GM12878 (cell line): ENCODE results near the gene PRADC1. TPM values are rescaled to one million over a fixed set of nuclear protein-coding genes. Genes with fewer than 3 reads are reported as not detected.

ENCODE experiments used
- CEBPB ChIP-seq, 2 experiments: fragments of 150-350 bp in 1 of 2; IDR thresholded peaks; 2 replicates each; pipeline ENCODE4 v1.6.1; 2012 to 2014; ENCODE audit warnings: low read depth in 2 of 2, low read length in 2 of 2, borderline replicate concordance in 1 of 2, inconsistent platforms in 1 of 2
- CHD1 ChIP-seq: IDR thresholded peaks from 2 replicates; pipeline ENCODE4 v1.6.1; 2012; ENCODE audit warnings: low read depth, low read length, improper control_type of control experiment
- FOXM1 ChIP-seq: IDR thresholded peaks from 2 replicates; pipeline ENCODE4 v1.6.1; 2012; ENCODE audit warnings: low read depth, mild to moderate bottlenecking, inconsistent platforms, low read length, moderate library complexity
- MEF2A ChIP-seq: IDR thresholded peaks from 2 replicates; pipeline ENCODE4 v1.6.1; 2011; ENCODE audit warnings: low read depth, mild to moderate bottlenecking, low read length, moderate library complexity; ENCODE audit not compliant: insufficient read depth
- NR2C1 ChIP-seq: fragments of 450-650 bp; IDR thresholded peaks from 2 replicates; pipeline ENCODE4 v1.6.1; 2017; ENCODE audit warnings: antibody characterized with exemption, mild to moderate bottlenecking, moderate library complexity
- PAX8 ChIP-seq: fragments of 450-650 bp; IDR thresholded peaks from 2 replicates; pipeline ENCODE4 v1.6.1; 2017; ENCODE audit warnings: mild to moderate bottlenecking, moderate library complexity
- RUNX3 ChIP-seq: IDR thresholded peaks from 2 replicates; pipeline ENCODE4 v1.6.1; 2012; ENCODE audit warnings: low read length, inconsistent platforms
- ZNF24 ChIP-seq: fragments of 450-650 bp; IDR thresholded peaks from 2 replicates; pipeline ENCODE4 v1.6.1; 2017; ENCODE audit warnings: antibody characterized with exemption, mild to moderate bottlenecking
- polyA plus RNA-seq, 11 experiments: library from polyadenylated mRNA; depleted of rRNA in 4 of 11; unstranded in 6 of 11; stranded (reverse) in 5 of 11; fragments of >200 nt; fragmentation: Nextera tagmentation in 4 of 11; fragmentation: Illumina TruSeq in 1 of 11; extraction: Ambion mirVana in 4 of 11; extraction: Trizol in 1 of 11; gene quantifications; 1 replicate in 1 of 11; 2 replicates in 10 of 11; pipeline versions ENCODE4 v1.2.1 to v1.2.3, GENCODE V29; 2011 to 2016; ENCODE audit warnings: inconsistent platforms in 2 of 11, missing spikeins in 2 of 11, low read depth in 1 of 11
- total RNA-seq, 4 experiments: library from RNA; depleted of rRNA in 3 of 4; stranded (reverse); fragments of >200 nt in 3 of 4; fragmentation: Illumina TruSeq in 1 of 4; extraction: Trizol in 1 of 4; gene quantifications; 2 replicates each; pipeline versions ENCODE4 v1.2.1 to v1.2.3, GENCODE V29; 2013 to 2021
- TF ChIP-seq, protein P1 (sequence below): fragments of 450-650 bp; IDR thresholded peaks from 2 replicates; pipeline ENCODE4 v1.6.1; 2017; ENCODE audit warnings: low read depth, mild to moderate bottlenecking, moderate library complexity
- TF ChIP-seq, protein P2 (sequence below): fragments of 450-650 bp; IDR thresholded peaks from 2 replicates; pipeline ENCODE4 v1.6.1; 2016; ENCODE audit warnings: mild to moderate bottlenecking, moderate library complexity, borderline replicate concordance
- TF ChIP-seq, protein P3 (sequence below): IDR thresholded peaks from 2 replicates; pipeline ENCODE4 v1.6.1; 2012; ENCODE audit warnings: low read depth, low read length, improper control_type of control experiment
- TF ChIP-seq, protein P4 (sequence below): IDR thresholded peaks from 2 replicates; pipeline ENCODE4 v1.6.1; 2011; ENCODE audit warnings: low read depth, mild to moderate bottlenecking, low read length, moderate library complexity, borderline replicate concordance; ENCODE audit errors: extremely low read depth
- TF ChIP-seq, protein P5 (sequence below): IDR thresholded peaks from 2 replicates; pipeline ENCODE4 v1.6.1; 2012; ENCODE audit warnings: low read depth, low read length, improper control_type of control experiment
- TF ChIP-seq, protein P6 (sequence below): fragments of 450-650 bp; IDR thresholded peaks from 2 replicates; pipeline ENCODE4 v1.6.1; 2016; ENCODE audit warnings: mild to moderate bottlenecking
- TF ChIP-seq, protein P7 (sequence below): fragments of 450-650 bp; formaldehyde crosslinking; IDR thresholded peaks from 2 replicates; pipeline ENCODE4 v1.5.0; 2022; ENCODE audit warnings: mild to moderate bottlenecking, missing genetic modification characterization

Gene PRADC1
- total and polyA plus RNA-seq, 10 of the 15 experiments (the other 5 are each of a cell fraction or from before 2014, with no cell fraction given), result 3.7 to 39.0 (median 13.8) TPM

DNA sequence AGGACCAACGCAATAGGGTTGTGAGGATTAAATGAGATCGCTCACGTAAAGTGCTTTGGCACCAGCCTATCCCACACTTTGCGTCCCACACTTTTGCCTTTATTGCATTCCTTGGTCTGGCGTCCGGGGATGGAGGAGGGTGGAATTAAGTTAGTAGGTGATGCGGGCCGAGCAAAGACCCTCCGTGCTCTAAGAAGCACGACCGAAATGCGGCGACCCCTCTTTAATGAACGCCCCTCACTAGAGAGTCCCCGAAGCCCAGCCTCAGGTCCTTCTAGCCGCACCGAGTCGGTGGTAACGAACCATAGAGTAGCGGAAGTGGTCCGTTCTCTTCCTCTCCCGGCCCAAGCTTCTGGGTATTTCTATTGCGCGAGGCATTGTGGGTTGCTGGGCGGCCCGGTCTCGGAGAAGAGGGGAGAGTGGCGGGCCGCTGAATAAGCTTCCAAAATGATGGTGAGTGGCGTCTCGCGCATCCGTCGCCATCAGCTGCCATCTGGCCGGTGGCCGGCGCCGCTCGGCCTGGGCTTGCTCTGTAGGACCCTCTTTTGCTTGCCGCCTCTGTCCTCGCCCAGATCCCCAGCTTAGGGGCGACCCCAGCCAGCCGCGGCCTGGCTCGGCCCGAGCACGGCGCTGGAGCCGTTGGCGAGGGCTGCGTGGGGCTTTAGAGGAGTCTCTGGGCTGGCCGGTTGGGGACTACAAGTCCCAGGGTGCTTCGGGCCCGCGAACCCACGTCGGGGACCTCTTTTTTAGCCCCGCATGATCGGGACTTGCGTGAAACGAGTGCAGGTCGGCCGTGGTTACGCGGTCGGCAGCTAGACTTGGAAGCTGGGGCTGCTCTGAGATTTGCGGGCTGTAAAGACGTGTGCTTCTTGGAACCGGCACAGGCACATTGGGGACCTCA is 1.1 kb upstream of the PRADC1 start, which contains the start of gene CCT7 (continued):
- TF ChIP-seq ZNF24 (no peak; the same call in 1 of the 2 replicates), RUNX3 (peak; percentile 85), MEF2A (0 out of 2 replicates have a peak, but pooled peaks have one; percentile 7), NR2C1 (peak; percentile 67), PAX8 (no peak), CEBPB (IDR thresholded peaks at IDR 0.05; ENCODE audit: borderline replicate concordance in 1 of 2, low read depth in 2 of 2, low read length in 2 of 2) (no peak), CHD1 (no peak), FOXM1 (no peak)
- TF ChIP-seq, protein P1, sequence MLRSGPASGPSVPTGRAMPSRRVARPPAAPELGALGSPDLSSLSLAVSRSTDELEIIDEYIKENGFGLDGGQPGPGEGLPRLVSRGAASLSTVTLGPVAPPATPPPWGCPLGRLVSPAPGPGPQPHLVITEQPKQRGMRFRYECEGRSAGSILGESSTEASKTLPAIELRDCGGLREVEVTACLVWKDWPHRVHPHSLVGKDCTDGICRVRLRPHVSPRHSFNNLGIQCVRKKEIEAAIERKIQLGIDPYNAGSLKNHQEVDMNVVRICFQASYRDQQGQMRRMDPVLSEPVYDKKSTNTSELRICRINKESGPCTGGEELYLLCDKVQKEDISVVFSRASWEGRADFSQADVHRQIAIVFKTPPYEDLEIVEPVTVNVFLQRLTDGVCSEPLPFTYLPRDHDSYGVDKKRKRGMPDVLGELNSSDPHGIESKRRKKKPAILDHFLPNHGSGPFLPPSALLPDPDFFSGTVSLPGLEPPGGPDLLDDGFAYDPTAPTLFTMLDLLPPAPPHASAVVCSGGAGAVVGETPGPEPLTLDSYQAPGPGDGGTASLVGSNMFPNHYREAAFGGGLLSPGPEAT, result peak; percentile 79
- TF ChIP-seq, protein P2, sequence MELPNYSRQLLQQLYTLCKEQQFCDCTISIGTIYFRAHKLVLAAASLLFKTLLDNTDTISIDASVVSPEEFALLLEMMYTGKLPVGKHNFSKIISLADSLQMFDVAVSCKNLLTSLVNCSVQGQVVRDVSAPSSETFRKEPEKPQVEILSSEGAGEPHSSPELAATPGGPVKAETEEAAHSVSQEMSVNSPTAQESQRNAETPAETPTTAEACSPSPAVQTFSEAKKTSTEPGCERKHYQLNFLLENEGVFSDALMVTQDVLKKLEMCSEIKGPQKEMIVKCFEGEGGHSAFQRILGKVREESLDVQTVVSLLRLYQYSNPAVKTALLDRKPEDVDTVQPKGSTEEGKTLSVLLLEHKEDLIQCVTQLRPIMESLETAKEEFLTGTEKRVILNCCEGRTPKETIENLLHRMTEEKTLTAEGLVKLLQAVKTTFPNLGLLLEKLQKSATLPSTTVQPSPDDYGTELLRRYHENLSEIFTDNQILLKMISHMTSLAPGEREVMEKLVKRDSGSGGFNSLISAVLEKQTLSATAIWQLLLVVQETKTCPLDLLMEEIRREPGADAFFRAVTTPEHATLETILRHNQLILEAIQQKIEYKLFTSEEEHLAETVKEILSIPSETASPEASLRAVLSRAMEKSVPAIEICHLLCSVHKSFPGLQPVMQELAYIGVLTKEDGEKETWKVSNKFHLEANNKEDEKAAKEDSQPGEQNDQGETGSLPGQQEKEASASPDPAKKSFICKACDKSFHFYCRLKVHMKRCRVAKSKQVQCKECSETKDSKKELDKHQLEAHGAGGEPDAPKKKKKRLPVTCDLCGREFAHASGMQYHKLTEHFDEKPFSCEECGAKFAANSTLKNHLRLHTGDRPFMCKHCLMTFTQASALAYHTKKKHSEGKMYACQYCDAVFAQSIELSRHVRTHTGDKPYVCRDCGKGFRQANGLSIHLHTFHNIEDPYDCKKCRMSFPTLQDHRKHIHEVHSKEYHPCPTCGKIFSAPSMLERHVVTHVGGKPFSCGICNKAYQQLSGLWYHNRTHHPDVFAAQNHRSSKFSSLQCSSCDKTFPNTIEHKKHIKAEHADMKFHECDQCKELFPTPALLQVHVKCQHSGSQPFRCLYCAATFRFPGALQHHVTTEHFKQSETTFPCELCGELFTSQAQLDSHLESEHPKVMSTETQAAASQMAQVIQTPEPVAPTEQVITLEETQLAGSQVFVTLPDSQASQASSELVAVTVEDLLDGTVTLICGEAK, result peak; percentile 96
- TF ChIP-seq, protein P3, sequence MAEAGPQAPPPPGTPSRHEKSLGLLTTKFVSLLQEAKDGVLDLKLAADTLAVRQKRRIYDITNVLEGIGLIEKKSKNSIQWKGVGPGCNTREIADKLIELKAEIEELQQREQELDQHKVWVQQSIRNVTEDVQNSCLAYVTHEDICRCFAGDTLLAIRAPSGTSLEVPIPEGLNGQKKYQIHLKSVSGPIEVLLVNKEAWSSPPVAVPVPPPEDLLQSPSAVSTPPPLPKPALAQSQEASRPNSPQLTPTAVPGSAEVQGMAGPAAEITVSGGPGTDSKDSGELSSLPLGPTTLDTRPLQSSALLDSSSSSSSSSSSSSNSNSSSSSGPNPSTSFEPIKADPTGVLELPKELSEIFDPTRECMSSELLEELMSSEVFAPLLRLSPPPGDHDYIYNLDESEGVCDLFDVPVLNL, result no peak
- TF ChIP-seq, protein P4, sequence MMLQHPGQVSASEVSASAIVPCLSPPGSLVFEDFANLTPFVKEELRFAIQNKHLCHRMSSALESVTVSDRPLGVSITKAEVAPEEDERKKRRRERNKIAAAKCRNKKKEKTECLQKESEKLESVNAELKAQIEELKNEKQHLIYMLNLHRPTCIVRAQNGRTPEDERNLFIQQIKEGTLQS, result no peak
- TF ChIP-seq, protein P5, sequence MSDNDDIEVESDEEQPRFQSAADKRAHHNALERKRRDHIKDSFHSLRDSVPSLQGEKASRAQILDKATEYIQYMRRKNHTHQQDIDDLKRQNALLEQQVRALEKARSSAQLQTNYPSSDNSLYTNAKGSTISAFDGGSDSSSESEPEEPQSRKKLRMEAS, result no peak; the same call in 1 of the 2 replicates
- TF ChIP-seq, protein P6, sequence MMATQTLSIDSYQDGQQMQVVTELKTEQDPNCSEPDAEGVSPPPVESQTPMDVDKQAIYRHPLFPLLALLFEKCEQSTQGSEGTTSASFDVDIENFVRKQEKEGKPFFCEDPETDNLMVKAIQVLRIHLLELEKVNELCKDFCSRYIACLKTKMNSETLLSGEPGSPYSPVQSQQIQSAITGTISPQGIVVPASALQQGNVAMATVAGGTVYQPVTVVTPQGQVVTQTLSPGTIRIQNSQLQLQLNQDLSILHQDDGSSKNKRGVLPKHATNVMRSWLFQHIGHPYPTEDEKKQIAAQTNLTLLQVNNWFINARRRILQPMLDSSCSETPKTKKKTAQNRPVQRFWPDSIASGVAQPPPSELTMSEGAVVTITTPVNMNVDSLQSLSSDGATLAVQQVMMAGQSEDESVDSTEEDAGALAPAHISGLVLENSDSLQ, result peak; percentile 43; the same call in 1 of the 2 replicates
- TF ChIP-seq, protein P7, sequence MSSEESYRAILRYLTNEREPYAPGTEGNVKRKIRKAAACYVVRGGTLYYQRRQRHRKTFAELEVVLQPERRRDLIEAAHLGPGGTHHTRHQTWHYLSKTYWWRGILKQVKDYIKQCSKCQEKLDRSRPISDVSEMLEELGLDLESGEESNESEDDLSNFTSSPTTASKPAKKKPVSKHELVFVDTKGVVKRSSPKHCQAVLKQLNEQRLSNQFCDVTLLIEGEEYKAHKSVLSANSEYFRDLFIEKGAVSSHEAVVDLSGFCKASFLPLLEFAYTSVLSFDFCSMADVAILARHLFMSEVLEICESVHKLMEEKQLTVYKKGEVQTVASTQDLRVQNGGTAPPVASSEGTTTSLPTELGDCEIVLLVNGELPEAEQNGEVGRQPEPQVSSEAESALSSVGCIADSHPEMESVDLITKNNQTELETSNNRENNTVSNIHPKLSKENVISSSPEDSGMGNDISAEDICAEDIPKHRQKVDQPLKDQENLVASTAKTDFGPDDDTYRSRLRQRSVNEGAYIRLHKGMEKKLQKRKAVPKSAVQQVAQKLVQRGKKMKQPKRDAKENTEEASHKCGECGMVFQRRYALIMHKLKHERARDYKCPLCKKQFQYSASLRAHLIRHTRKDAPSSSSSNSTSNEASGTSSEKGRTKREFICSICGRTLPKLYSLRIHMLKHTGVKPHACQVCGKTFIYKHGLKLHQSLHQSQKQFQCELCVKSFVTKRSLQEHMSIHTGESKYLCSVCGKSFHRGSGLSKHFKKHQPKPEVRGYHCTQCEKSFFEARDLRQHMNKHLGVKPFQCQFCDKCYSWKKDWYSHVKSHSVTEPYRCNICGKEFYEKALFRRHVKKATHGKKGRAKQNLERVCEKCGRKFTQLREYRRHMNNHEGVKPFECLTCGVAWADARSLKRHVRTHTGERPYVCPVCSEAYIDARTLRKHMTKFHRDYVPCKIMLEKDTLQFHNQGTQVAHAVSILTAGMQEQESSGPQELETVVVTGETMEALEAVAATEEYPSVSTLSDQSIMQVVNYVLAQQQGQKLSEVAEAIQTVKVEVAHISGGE (CRISPR knock-in tag), result peak; percentile 85
